Endodermal cell (in vitro differentiated cells): Measurements from ENCODE around the gene COPS4. TPM values are rescaled to one million over a fixed set of nuclear protein-coding genes. Genes with fewer than 3 reads are reported as not detected.
"Not testable (repeated sequence)": the region's sequence is repeated elsewhere in the genome, so short reads cannot be mapped to it uniquely, and the experiment has no call there.

Source experiments
- DNase-seq: peaks from one replicate; pipeline ENCODE4 v3.0.0-alpha.2; 2017
- H3K27ac ChIP-seq: 2 replicates; pipeline ENCODE4 v1.5.1; 2013; ENCODE audit warnings: mild to moderate bottlenecking, low read depth, low read length, moderate library complexity
- H3K27me3 ChIP-seq: 2 replicates; pipeline ENCODE4 v1.6.1; 2013; ENCODE audit warnings: mild to moderate bottlenecking, low read length, moderate library complexity; ENCODE audit not compliant: insufficient read depth, control insufficient read depth, poor library complexity, severe bottlenecking
- H3K36me3 ChIP-seq: 2 replicates; pipeline ENCODE4 v1.7.0; 2013; ENCODE audit warnings: mild to moderate bottlenecking, low read length, moderate library complexity; ENCODE audit not compliant: control insufficient read depth, insufficient read depth
- H3K4me1 ChIP-seq: one replicate; pipeline ENCODE4 v1.7.0; 2013; ENCODE audit warnings: low read length; ENCODE audit not compliant: control insufficient read depth, insufficient read depth
- H3K4me3 ChIP-seq: 2 replicates; pipeline ENCODE4 v1.5.1; 2013; ENCODE audit warnings: mild to moderate bottlenecking, low read length, moderate library complexity
- H3K9ac ChIP-seq: 2 replicates; pipeline ENCODE4 v1.6.1; 2013; ENCODE audit warnings: mild to moderate bottlenecking, low read length, moderate library complexity; ENCODE audit not compliant: poor library complexity, severe bottlenecking; ENCODE audit errors: extremely low read depth
- H3K9me3 ChIP-seq: 2 replicates; pipeline ENCODE4 v1.6.1; 2013; ENCODE audit warnings: mild to moderate bottlenecking, low read length, moderate library complexity; ENCODE audit not compliant: control insufficient read depth
- H3K27ac Mint-ChIP-seq: 2 replicates; pipeline ENCODE4 v1.8.0; 2020; ENCODE audit warnings: mixed read lengths
- H3K27me3 Mint-ChIP-seq: 2 replicates; pipeline ENCODE4 v1.8.0; 2021; ENCODE audit warnings: mild to moderate bottlenecking, mixed read lengths; ENCODE audit not compliant: insufficient read depth
- H3K36me3 Mint-ChIP-seq: 2 replicates; pipeline ENCODE4 v1.8.0; 2020; ENCODE audit warnings: low read depth, mixed read lengths
- H3K4me1 Mint-ChIP-seq: 2 replicates; pipeline ENCODE4 v1.8.0; 2020; ENCODE audit warnings: mixed read lengths
- H3K4me3 Mint-ChIP-seq: 2 replicates; pipeline ENCODE4 v1.8.0; 2020; ENCODE audit warnings: mild to moderate bottlenecking, moderate library complexity, mixed read lengths
- H3K9me3 Mint-ChIP-seq: 2 replicates; pipeline ENCODE4 v1.8.0; 2020; ENCODE audit warnings: mild to moderate bottlenecking, mixed read lengths
- WGBS, 2 experiments: methylation state at CpG; one replicate each; pipeline versions ENCODE4 v1.1.5 to v1.1.7; 2013; ENCODE audit warnings: missing lambda C conversion rate in 2 of 2, mixed read lengths in 1 of 2; ENCODE audit not compliant: insufficient coverage in 1 of 2, insufficient read length in 1 of 2; 5-methylcytosine and 5-hydroxymethylcytosine counted together
- total RNA-seq, 2 donors: library from RNA; stranded (reverse); fragmentation: NEBNext Ultra II Directional in 1 of 2; extraction: Animal tissue kit (Norgen Biotek cat#: 25700) in 1 of 2; gene quantifications; 2 replicates in 1 of 2; 3 replicates in 1 of 2; pipeline ENCODE4 v1.2.1, GENCODE V29; 2021
- TF ChIP-seq, protein P1 (sequence below): fragments of 200-600 bp; sonication (generic); conservative IDR thresholded peaks from 2 replicates; pipeline ENCODE4 v1.5.0; 2021; ENCODE audit warnings: antibody characterized with exemption, mild to moderate bottlenecking

COPS4 gene
- total RNA-seq, 2 donors from 2014 or later, result 34.8 to 39.4 TPM

DNA sequence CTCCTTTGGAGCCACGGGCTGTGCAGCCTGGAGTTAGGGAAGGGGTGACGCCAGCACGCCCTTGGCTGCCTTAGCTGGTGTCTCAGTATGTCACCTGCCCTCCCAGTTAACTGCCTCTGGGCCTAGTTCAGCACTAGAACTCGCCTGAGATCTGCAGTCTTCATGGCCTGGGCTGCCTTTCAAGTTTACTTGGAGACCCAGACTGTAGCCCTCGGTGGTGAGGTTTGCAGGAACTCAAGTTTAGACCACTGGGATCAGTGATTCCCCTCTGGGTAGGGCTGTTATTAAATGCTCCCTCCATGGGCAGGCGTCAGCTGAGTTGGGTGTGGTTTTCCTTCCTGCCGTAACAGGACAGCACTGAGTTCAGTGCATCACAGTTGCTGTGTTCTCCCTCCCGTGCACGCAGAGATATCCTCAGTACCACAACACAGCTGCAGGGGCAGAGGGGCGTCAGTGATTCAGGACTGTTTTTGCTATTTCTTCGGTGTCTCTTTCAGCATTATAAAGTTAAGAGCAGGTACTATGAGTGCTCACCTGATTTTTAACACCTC lies 49.0 kb downstream of the COPS4 start:
- 86 to 93% methylated on average over 3 to 10 of the region's 11 CpGs for WGBS, 2 experiments
- no peak overlapping the region for H3K27ac ChIP-seq
- no peaks in the 10 kb centered on the region for H3K4me1 Mint-ChIP-seq
- no peaks in the 10 kb centered on the region for H3K9me3 ChIP-seq
- no peaks in the 10 kb centered on the region for H3K9me3 Mint-ChIP-seq
- DNase-seq, result peak; percentile 47
- no peak overlapping the region for H3K27ac Mint-ChIP-seq
- no peaks in the 10 kb centered on the region for H3K36me3 ChIP-seq
- no peak overlapping the region for H3K4me3 Mint-ChIP-seq
- no peaks in the 10 kb centered on the region for H3K36me3 Mint-ChIP-seq
- H3K4me3 ChIP-seq, result no peak overlapping the region
- H3K27me3 Mint-ChIP-seq, result no peaks in the 10 kb centered on the region
- no peak overlapping the region for H3K9ac ChIP-seq
- H3K4me1 ChIP-seq, result no peaks in the 10 kb centered on the region
- H3K27me3 ChIP-seq, result no peaks in the 10 kb centered on the region
- TF ChIP-seq, protein P1, sequence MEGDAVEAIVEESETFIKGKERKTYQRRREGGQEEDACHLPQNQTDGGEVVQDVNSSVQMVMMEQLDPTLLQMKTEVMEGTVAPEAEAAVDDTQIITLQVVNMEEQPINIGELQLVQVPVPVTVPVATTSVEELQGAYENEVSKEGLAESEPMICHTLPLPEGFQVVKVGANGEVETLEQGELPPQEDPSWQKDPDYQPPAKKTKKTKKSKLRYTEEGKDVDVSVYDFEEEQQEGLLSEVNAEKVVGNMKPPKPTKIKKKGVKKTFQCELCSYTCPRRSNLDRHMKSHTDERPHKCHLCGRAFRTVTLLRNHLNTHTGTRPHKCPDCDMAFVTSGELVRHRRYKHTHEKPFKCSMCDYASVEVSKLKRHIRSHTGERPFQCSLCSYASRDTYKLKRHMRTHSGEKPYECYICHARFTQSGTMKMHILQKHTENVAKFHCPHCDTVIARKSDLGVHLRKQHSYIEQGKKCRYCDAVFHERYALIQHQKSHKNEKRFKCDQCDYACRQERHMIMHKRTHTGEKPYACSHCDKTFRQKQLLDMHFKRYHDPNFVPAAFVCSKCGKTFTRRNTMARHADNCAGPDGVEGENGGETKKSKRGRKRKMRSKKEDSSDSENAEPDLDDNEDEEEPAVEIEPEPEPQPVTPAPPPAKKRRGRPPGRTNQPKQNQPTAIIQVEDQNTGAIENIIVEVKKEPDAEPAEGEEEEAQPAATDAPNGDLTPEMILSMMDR, result peak; percentile 24

DNA sequence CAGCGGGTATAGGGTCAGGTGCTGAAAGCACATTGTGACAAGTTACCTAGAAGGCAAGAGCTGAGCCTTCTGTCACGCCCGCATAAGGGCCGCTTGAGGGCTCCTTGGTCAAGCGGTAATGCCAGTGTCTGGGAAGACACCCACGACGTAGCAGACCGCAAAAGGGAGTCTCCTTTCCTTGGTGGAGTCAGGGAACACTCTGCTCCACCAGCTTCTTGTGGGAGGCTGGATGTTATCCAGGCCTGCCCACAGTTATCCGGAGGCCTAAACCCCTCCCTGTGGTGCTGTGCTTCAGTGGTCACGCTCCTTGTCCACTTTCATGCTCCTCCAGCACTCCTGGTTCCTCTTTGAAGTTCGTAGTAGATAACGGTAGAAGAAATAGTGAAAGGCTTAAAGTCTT lies 50.0 kb downstream of the COPS4 start:
- not testable (repeated sequence) for H3K27ac Mint-ChIP-seq, H3K4me3 Mint-ChIP-seq, H3K36me3 Mint-ChIP-seq, H3K27me3 Mint-ChIP-seq, H3K9ac ChIP-seq, H3K4me1 ChIP-seq, H3K4me1 Mint-ChIP-seq, H3K27me3 ChIP-seq, H3K36me3 ChIP-seq, H3K27ac ChIP-seq, H3K9me3 ChIP-seq, H3K4me3 ChIP-seq, DNase-seq, H3K9me3 Mint-ChIP-seq
- 94 to 96% methylated on average over 9 to 12 of the region's 12 CpGs for WGBS, 2 experiments

DNA sequence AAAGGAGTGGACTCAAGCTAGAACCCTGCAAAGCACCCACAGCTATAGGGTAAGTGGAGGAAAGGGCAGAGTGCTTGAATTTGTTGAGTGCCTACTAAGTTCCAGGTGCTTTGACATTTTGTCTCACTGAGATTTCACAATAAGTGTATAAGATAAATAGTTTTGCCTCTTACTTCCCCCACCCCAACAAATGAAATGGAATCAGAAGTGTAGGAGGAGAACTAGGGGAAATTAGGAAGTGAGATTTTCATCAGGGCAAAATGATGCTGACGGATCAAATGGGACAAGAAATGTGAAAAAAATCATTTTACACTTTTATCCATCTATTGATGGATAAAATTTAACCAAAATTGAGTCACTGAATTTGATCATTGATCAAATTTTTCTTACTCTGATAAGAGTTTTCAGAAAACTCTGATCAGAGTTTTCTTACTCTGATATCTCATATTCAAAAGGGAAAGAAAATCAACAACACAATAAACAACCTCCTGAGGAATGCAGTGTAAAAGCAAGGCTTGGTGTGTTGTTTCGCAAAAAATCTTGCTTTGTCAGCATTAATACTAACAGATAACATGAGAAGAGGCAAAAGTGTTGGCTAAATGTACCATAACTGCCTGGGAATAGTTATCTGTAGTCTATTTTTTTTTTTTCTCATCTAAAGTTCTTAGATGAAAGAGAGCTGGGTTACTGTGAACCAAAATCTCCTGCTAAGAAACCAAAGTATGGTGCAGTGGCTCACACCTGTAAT lies 54.6 kb downstream of the COPS4 start:
- Histone ChIP-seq H3K4me1 (no peaks in the 10 kb centered on the region), H3K27me3 (no peaks in the 10 kb centered on the region), H3K27ac (no peak overlapping the region), H3K4me3 (no peak overlapping the region), H3K9ac (no peak overlapping the region), H3K9me3 (no peaks in the 10 kb centered on the region), H3K36me3 (no peaks in the 10 kb centered on the region)
- Mint-ChIP-seq H3K9me3 (no peaks in the 10 kb centered on the region), H3K4me3 (no peak overlapping the region), H3K27ac (no peak overlapping the region), H3K27me3 (no peaks in the 10 kb centered on the region), H3K4me1 (no peaks in the 10 kb centered on the region), H3K36me3 (no peaks in the 10 kb centered on the region)
- TF ChIP-seq, protein P1, result no peak
- WGBS, 2 experiments, result 90% methylated on average over 2 of the region's 2 CpGs; no CpG with 5 or more reads in 1 of the 2 experiments
- DNase-seq, result no peak
